NCI-H1436 treated with DMSO at 0.1 percent for 48 hours (cell line): Measurements from ENCODE around the gene ABLIM3.

ENCODE experiments used
- DNase-seq: peaks from one replicate; lab custom pipeline; 2025; lab: John Stamatoyannopoulos, UW

The ABLIM3 gene

DNA sequence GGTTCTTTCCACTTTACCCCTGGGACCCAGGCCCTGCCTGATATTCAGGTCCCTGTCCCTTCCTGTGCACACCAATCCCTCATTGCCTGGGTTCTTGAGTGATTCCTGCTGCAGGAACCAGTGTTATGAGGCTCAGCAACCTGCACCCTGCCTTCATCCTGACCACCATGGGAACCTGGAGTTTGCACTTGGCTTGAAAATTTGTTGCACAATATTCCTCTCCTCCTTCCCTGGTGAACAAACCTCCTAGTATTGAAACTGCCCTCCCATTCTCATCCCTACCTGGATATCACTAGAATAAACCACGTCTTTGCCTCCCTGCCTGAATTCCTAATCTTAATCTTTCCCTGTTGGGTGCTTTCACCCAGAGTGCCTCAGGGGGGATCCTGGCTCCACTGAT lies 78.3 kb downstream of the ABLIM3 start:
- no peak for DNase-seq

DNA sequence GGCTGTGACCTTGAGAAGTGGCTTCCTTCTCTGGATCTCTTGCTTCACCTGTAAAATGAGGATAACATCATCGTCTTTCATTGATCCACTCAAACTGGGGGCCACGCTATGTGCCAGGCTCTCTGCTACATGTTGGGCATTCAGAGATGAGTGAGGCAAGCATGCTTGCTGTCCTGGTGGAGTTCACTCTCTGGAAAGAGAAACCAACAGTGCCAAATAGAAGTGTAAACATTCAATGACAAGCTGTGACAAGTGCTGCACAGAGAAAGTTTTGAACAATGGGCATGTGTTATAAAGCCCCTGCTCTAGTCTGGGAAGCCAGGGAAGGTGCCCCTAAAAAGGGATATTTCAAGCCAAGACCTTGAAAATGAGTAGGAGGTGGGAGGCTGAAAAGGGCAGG lies 79.5 kb downstream of the ABLIM3 start:
- no peak for DNase-seq

DNA sequence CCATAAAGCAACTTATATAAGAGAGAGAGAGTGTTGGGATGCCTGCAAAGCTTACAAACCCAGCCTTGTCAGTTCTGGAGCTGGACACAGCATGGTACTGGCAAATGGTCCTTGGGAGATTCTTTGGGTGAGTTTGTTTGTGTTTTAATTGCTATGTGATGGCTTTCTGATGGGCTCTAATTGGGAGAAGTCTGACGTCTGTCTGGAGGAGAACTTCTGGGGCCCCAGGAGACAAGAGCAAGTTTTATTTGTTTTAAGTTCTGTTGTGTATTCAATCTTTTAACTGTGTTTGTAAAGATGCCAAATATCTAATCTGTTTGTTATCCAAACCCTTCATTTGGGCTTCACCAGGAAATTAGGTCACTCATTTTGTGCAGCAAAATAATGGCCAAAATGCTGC lies 80.0 kb downstream of the ABLIM3 start:
- DNase-seq: no peak

DNA sequence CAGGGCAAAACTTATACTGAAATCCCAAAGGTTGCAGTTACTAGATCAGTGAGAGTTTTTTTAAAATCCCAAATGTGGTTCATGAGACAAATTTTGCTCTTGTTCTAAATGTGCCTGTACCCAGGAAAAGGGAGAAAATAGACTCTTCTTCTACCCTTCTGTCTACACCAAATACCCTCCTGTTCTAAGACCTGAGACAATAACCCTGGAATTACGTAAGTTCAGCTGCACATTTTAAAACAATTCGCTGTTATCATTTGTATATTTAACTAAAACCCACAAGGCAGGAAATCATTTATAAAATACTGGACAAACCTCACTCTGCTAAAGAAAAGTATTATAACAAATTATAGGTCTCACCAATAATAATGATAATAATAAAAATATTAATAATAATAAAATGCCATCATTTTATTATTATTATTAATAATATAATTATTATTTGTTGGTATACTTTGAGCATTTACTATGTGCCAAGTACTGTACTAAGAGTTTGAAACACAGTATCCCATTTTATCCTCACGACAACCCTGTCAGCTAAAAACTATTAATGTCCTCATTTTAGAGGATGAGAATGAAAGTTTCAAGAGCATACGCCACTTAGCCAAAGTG lies 80.5 kb downstream of the ABLIM3 start:
- DNase-seq: no peak

DNA sequence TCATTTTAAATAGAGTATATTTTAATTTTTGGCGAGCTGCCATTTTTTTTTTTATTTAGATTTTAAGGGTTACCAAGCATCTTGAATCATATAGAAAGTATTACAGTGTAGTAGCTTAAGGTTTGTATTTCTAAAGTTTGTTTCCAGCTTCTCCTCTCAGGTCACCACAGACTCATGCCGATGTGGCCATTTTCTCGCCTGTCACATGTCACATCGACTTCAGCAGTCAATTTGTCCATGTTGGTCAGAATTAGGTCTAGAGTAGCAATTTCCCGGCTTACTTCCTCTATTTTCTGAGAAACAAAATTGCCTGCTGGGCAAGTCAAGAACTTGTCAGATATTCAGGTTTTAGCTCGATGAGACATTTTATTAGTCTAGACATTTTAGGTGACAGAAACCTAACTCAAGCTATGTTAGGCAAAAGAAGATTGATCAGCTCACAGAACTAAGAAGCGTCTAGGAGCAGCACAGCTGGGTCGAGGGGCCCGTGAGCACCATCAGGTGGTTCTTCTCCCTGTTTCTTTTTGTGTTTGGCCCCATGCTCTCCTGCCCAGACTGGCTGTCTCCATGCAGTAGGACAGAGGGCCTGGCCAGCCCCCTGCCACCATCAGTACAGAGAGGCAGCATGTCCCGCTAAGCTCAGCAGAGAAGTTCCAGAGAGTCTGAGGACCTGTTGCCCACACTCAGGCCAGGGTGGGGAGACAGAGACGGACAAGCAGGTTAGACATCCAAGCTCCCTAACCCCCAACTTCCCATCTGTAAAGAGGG lies 82.0 kb downstream of the ABLIM3 start:
- DNase-seq: no peak

DNA sequence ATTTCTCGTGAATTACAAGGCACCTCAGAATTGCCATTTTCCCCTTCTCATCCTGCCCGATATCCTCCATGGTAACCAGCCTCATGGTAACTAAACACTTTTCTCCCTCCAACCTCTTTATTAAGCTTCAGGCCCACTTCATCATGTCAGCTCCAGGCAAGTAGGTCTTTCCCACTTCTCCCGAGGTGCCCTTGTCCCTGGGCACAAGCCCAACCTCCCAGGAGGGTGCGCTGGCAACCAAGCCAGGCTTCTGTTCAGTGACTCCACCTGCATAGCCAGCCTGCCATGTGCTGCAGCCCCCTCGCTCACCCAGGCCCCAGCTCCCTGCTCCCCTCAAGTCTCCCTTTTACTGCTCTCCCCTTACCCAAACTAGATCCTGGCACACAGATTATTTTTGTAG lies 83.0 kb downstream of the ABLIM3 start:
- no peak for DNase-seq

DNA sequence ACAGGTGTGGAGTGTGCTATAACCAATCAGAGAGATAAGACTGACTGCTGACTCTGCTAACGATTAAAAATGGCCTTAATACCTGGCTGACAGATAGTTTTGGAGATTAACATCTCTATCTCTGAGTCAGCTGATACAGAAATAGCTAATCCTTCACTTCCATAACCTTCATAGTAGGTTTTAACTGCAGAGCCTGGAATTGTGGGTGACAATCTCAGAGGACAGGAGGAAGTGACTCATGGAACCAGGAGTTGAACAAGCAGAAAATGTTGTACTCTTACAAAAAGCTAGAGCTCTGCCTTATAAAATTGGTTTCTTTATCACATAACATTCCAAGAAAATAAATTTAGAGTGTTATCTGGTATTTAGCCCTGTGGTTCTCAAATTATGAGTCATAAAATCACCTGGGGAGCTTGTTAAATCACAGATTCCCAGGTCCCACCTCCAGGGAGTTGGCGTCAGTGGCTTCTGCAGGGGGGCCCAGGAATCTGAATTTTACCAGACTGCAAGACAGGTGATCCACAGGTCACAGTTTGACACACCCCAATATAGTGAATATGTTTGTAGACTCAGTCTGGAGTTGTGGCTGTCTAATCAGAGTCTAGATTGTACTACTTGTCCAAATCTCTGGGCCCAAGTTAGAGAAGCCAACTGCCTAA lies 86.0 kb downstream of the ABLIM3 start:
- DNase-seq: no peak

DNA sequence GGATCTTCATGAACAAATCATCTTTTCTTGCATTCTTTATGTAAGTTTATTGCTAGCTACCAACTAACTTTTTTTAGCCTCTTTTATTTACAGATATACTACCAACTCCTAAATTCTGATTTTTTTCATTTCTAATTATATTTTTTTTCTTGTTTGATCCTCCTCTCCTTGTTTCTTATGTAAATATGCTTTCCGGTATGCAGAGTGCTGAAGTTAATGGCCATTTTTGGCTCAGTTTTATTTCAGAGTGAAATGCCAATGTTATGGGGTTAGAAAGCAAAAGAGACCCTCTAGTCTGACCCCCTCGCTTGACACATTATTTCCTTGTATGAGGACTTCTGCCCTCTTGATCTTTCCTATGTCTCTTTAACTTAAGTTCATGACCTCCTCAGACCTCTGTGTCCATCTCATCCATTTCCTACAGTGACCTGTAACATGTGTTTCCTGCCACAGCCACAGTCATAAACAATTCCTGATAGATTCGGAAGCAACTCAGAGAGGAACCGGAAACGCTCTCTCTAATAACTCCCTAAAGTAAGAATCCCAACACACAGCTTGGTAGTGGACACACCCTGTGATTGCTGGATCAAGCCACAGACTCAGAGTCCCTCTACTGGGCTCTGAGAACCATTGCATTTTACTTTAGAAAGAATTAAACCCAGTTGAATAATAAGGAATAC lies 87.5 kb downstream of the ABLIM3 start:
- no peak for DNase-seq

DNA sequence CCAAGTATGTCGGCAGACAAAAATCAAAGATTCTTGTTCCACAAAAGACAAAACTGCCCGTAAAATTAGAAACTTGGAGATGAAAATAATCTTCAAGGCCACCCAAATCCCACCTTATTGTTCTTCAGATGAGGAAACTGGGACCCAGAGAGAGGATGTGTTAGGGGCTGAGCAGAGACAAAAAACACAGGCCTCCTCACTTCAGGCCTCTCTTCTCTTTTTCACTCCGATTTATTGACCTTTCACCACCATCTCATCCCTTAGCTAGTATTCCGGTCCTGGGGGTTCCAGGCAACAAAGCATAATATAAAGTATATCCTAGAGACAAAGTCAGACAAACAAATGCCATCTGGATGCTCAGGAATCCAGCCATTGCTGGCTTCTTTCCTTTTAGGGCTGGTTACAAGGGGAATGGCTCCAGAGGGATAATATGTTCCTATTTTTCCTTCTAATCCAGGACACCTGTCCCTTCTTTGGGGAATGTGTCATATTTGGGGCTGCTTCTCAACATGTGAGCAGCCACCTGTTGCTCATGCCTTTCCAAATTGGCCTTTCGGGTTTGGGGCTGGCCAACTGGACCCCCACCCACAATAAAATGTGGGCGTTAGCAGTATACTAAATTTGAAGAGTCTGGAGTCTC lies 88.1 kb downstream of the ABLIM3 start:
- no peak for DNase-seq

DNA sequence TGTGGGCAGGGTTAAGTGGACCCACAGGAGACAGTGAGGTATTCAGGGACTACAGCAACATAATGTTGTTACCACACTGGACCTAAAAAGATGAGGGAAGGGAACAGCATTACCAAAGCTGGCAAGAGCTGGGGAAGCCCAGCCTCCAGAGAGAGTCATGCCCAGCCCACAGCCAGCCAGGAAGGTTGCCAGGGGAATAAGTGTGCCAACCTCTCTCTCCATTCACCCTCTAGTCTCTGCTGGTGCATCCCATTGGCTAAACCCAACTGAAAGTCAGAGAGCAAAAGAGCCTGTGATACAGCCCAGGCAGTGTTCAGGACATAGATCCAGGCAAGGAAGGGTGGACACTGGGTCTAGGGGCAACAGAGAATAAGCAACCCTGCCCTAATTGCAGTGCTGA lies 94.5 kb downstream of the ABLIM3 start:
- no peak for DNase-seq

DNA sequence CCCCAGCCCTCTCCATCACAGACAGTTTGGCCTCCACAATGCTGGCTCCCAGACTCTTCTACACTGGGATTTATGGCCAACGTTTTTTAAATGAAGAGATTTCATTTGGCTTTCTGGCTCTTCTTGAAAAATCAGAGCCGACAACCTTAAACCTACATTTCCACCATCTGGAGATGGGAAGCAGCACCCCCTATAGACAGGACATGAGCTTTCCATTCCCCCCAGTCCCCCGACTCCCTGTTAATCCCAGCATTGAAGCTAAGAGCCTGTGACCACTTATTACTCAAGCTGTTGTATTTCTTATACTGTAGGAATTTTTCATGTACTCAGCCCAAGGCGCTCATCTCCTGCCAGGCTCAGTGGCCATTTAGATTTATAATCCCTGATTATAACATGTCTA lies 96.4 kb downstream of the ABLIM3 start:
- no peak for DNase-seq

DNA sequence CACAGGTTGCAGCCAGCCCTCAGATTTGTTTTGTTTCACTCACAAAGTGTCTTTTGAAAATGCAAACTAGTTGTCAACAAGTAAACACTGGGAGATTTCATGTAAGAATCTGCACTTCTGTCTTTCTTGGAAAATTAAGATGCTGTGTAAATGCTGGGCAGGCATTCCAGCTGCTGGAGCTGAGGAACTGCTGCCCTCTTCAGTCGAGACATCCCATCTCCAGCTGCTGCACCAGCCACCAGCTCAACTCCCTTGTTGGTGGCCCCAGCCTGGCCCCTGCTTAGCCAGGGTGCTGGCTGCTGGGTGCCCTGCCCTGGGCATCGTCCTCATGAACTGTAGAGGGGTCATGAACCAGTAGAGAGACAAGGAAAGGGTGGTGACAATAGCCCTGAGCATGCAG lies 97.2 kb downstream of the ABLIM3 start:
- no peak for DNase-seq

DNA sequence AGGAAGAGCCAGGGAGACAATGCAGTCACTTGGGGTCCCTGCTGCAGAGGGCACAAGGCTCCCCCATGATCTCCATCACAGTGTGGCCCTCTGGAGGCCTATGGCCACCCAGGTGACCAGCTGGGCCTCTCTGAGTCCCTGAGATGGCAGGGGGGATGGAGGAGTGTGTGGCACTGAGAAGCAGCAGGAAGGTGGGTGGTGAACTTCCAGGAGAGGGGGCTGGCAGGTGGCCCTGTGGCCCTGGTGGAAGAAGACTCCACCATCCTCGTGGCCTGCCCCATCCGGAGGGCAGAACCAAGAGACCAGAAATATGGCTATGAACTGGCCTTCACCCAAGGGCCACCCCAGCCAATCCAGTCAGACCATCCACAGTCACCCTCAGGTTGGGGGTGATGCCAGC lies 98.6 kb downstream of the ABLIM3 start:
- no peak for DNase-seq

DNA sequence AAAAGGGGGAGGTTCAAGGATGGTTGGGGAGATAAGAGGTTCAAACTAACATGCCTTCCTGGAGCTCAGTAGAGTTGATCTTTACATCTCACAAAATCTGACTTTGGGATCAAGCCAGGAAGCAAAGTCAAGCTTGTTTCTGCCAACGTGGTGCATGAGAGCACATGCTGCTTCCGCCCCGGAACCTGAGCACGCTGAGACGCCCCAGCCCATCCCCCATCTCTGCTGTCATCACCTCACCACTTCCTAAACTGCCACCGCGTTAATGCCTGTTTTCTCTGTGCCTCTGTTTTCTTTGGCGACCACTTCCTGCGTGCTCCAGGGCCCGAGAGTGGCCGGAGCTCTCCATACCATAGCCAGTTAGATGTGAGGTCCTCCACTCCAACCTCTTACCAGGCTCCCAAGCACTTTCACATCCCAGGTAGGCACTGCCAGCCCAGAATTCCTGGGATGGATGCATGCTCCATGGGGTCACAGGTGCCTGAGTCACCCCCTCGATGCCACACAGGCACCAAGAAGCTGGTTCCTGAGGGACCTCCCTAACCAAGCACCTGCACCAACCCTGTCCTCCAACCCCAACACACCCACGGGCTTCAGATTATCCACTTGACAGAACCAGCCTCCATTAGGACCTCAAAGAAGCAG lies 99.2 kb downstream of the ABLIM3 start:
- DNase-seq: no peak

DNA sequence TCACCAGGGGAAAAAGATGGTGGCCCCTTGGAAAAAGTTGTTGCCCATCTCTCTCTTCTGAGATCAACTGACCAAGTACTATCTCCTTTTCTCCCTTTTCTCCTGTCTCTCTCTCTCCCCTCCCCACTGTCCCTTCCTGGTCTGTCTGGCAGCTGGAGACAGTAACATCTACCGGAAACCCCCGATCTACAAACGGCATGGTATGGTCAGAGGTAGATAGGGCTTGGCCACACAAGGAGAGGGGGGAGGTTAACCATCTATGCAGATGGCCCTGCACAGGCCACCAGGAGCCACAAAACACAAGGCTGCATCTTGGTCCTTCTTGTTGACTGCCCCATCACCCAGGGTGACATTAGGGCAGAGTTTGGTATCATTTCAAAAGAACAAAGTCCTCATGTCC lies 101.0 kb downstream of the ABLIM3 start:
- DNase-seq: no peak

DNA sequence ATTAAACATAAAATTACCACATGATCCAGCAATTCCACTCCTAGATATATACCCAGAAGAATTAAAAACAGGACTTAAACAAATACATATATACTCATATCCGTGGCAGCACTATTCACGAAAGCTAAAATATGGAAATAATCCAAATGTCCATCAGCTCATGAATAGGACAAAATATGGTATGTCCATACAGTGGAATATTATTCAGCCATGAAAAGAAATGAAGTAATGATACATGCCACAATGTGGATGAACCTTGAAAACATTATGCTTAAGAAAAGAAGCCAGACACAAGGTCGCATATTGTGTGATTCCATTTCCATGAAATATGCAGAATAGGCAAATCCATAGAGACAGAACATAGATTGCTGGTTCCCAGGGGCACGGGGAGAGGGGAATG lies 105.6 kb downstream of the ABLIM3 start:
- no peak for DNase-seq

DNA sequence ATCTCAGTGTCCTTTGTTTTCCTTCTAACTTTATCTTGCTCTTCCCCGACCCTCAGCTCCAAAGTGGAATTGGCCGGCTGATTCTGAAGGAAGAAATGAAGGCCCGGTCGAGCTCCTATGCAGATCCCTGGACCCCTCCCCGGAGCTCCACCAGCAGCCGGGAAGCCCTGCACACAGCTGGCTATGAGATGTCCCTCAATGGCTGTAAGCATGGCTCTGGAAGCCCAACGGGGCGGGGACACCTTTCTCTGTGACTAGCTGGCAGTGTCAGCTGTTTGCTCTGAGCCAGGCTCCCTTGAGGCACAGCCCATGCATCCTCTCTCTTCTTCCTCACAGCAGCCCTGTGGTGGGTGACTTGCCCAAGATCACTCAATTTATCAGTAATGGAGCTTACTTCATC lies 106.4 kb downstream of the ABLIM3 start:
- DNase-seq: no peak

DNA sequence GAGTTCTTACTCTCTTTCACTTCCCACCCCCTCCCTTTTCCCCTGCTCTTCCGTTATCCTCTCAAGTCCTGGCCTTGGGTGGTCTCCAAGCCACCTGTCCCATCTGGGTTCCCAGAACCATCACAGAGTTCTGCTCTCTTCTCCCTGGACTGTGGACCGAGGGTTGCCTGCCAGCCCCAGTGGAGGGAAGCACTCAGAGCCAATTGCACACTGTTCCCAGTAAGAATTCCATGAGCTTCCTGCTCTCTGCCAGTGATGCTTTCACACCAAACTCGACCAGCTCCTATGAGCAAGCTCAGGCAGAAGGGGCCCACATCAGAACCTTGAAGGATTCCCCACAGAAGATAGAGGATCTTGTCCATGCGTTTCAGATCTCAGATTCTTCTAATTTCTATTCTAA lies 110.3 kb downstream of the ABLIM3 start:
- no peak for DNase-seq

DNA sequence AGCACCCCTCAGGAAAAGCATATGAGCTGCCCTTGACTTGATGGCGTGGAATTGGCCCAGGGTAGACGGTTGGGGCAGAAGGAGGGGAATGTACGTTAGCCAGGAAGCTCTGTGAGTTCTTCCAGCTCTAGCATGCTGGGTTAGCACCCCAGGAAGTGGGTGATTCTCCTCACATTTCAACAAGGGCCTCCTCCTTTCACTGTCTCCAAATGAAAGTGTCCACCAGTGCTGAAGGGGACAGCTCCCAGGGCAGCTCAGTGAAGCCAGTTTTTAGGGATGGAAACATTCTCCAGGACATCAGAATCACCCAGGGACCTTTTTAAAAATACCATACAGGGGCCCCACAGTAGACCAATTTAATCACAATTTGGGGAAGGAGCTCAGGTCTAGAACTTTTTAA lies 113.2 kb downstream of the ABLIM3 start:
- DNase-seq: no peak

DNA sequence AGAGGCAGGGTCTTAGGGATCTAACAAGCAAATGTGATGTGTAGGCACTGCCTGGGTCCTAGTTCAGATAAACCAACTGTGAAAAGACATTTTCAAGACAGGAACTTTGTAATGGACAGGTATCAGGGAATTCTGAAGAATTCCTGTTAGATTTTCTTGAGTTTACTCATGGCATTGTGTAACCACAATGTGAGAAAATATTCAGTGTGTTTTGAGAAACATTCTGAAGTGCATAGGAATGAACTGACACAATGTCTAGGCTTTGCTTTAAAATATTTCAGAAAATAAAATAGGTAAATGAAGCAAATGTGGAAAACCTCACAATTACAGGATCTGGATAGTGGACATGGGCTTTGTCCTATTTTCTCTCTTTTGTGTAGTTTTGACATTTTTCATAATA lies 115.2 kb downstream of the ABLIM3 start:
- no peak for DNase-seq

DNA sequence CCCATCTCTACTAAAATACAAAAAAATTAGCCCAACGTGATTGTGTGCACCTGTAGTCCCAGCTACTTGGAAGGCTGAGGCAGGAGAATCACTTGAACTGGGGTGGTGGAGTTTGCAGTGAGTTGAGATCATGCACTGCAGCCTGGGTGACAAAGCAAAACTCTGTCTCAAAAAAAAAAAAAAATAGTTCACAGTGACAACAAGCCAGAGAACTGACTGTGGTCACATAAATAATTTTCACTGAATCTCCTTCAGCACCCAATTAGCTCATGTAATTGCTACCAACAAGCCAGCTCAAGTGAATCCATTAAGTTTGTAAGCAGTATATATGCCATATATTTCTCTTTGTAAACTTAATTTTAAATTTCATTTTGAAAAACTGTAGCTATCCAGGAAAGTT lies 115.8 kb downstream of the ABLIM3 start:
- DNase-seq: no peak
